ENCODE data around the gene OLFML1. TPM values are rescaled to one million over a fixed set of nuclear protein-coding genes. Genes with fewer than 3 reads are reported as not detected.

The OLFML1 gene
- total RNA-seq, 2 donors from 2014 or later: 2.8 to 4.5 TPM

GRCh38 chr11:7501894-7502293 lies 16.6 kb downstream of the OLFML1 start:
- no peak overlapping the region for H3K9ac ChIP-seq (ENCODE audit: low read depth in 2 of 2, low read length in 2 of 2)
- no peak overlapping the region for H3K27ac ChIP-seq
- no peaks in the 10 kb centered on the region for H3K4me1 ChIP-seq
- H3K36me3 ChIP-seq: no peaks in the 10 kb centered on the region
- no peak for DNase-seq
- intact Hi-C loops (cut with DNase I): no loop called here
- no peaks in the 10 kb centered on the region for H3K9me3 ChIP-seq
- TF ChIP-seq CTCF (IDR thresholded peaks at IDR 0.05): no peak
- H3K4me3 ChIP-seq: no peak overlapping the region
- no peaks in the 10 kb centered on the region for H3K27me3 ChIP-seq

- Histone ChIP-seq H3K4me1 (no peaks in the 10 kb centered on the region), H3K9ac (ENCODE audit: low read depth in 2 of 2, low read length in 2 of 2) (no peak overlapping the region), H3K4me3 (no peak overlapping the region), H3K27ac (no peak overlapping the region), H3K27me3 (no peaks in the 10 kb centered on the region), H3K36me3 (no peaks in the 10 kb centered on the region), H3K9me3 (no peaks in the 10 kb centered on the region)
- DNase-seq: no peak
- no peak for TF ChIP-seq CTCF (IDR thresholded peaks at IDR 0.05)
- intact Hi-C loops (cut with DNase I): no loop called here
These were observed 20.9 kb downstream of the OLFML1 start for GRCh38 chr11:7506243-7506642.

- no peak for DNase-seq
- intact Hi-C loops (cut with DNase I): no loop called here
- no peak for TF ChIP-seq CTCF (IDR thresholded peaks at IDR 0.05)
- Histone ChIP-seq H3K27me3 (no peaks in the 10 kb centered on the region), H3K27ac (no peak overlapping the region), H3K9ac (ENCODE audit: low read depth in 2 of 2, low read length in 2 of 2) (no peak overlapping the region), H3K4me1 (peaks cover 6% of the 10 kb centered on the region), H3K36me3 (no peaks in the 10 kb centered on the region), H3K4me3 (no peak overlapping the region), H3K9me3 (no peaks in the 10 kb centered on the region)
These were observed 22.8 kb downstream of the OLFML1 start for GRCh38 chr11:7508087-7508486.

- Histone ChIP-seq H3K4me1 (peaks cover 11% of the 10 kb centered on the region), H3K36me3 (no peaks in the 10 kb centered on the region), H3K27me3 (no peaks in the 10 kb centered on the region), H3K9ac (ENCODE audit: low read depth in 2 of 2, low read length in 2 of 2) (no peak overlapping the region), H3K27ac (no peak overlapping the region), H3K4me3 (no peak overlapping the region), H3K9me3 (no peaks in the 10 kb centered on the region)
- TF ChIP-seq CTCF (IDR thresholded peaks at IDR 0.05): no peak
- intact Hi-C loops (cut with DNase I): no loop called here
- no peak for DNase-seq
These were observed 24.7 kb downstream of the OLFML1 start for GRCh38 chr11:7509966-7510365.

GRCh38 chr11:7511401-7511800 lies 26.1 kb downstream of the OLFML1 start:
- DNase-seq: peak; percentile 60
- H3K36me3 ChIP-seq: no peaks in the 10 kb centered on the region
- peak overlapping the region in 1 of 2 donors; percentile 91 for H3K9ac ChIP-seq (ENCODE audit: low read depth in 2 of 2, low read length in 2 of 2)
- peaks cover 11% of the 10 kb centered on the region for H3K4me1 ChIP-seq
- no peaks in the 10 kb centered on the region for H3K9me3 ChIP-seq
- TF ChIP-seq CTCF (IDR thresholded peaks at IDR 0.05): no peak
- intact Hi-C loops (cut with DNase I): no loop called here
- H3K27ac ChIP-seq: no peak overlapping the region
- no peak overlapping the region for H3K4me3 ChIP-seq
- no peaks in the 10 kb centered on the region for H3K27me3 ChIP-seq
